HepG2 (cell line): ENCODE results near the gene CFAP54.

Source experiments
- CHD4 ChIP-seq: fragments of 200-600 bp; sonication (generic); IDR thresholded peaks from 2 replicates; pipeline ENCODE4 v1.7.0; 2017; ENCODE audit warnings: mild to moderate bottlenecking, low read length, borderline replicate concordance
- EP300 ChIP-seq, 3 experiments: sonication (generic) in 1 of 3; formaldehyde crosslinking in 1 of 3; IDR thresholded peaks; 2 replicates each; pipeline versions ENCODE4 v1.5.1 to v1.6.1; 2011 to 2020; ENCODE audit warnings: low read depth in 2 of 3, low read length in 2 of 3, borderline replicate concordance in 1 of 3, improper control_type of control experiment in 1 of 3, mild to moderate bottlenecking in 1 of 3, missing genetic modification reagents in 1 of 3, moderate library complexity in 1 of 3
- HNRNPH1 ChIP-seq: fragments of 200-400 bp; formaldehyde crosslinking; optimal IDR thresholded peaks from 2 replicates; pipeline ENCODE3; 2017; ENCODE audit warnings: mild to moderate bottlenecking, low read depth, low read length

GRCh38 chr12:96447256-96447655 is 42.1 kb upstream of the CFAP54 start:
- TF ChIP-seq HNRNPH1: no peak
- TF ChIP-seq CHD4: no peak
- no peak for TF ChIP-seq EP300 (IDR thresholded peaks at IDR 0.05; ENCODE audit: low read depth in 2 of 2, low read length in 2 of 2)
- no peak for TF ChIP-seq EP300 (CRISPR knock-in tag; IDR thresholded peaks at IDR 0.05; ENCODE audit: borderline replicate concordance)
